Smooth muscle cell (in vitro differentiated cells): ENCODE results near the gene STKLD1. TPM values are rescaled to one million over a fixed set of nuclear protein-coding genes. Genes with fewer than 3 reads are reported as not detected.

Experiments used
- DNase-seq: peaks from one replicate; lab custom pipeline; 2025; ENCODE audit not compliant: unreplicated experiment; lab: John Stamatoyannopoulos, UW
- H2AFZ ChIP-seq: fragments of 200-600 bp; sonication (generic); 2 replicates; pipeline ENCODE4 v1.6.0; 2016; ENCODE audit warnings: antibody characterized with exemption, low read depth, mild to moderate bottlenecking
- H3F3A ChIP-seq: fragments of 200-600 bp; sonication (generic); 2 replicates; pipeline ENCODE4 v1.6.0; 2017; ENCODE audit warnings: antibody characterized with exemption, low read depth
- H3K27ac ChIP-seq: fragments of 200-600 bp; sonication (generic); 2 replicates; pipeline ENCODE4 v1.5.1; 2016; ENCODE audit warnings: low read depth, mild to moderate bottlenecking
- H3K27me3 ChIP-seq: fragments of 200-600 bp; sonication (generic); 2 replicates; pipeline ENCODE4 v1.6.1; 2016; ENCODE audit warnings: low read depth, mild to moderate bottlenecking
- H3K36me3 ChIP-seq: fragments of 200-600 bp; sonication (generic); 2 replicates; pipeline ENCODE4 v1.5.1; 2016; ENCODE audit warnings: low read depth
- H3K4me1 ChIP-seq: fragments of 200-600 bp; sonication (generic); 2 replicates; pipeline ENCODE4 v1.5.1; 2016; ENCODE audit warnings: low read depth
- H3K4me2 ChIP-seq: fragments of 200-600 bp; sonication (generic); 2 replicates; pipeline ENCODE4 v1.6.0; 2016; ENCODE audit warnings: mild to moderate bottlenecking
- H3K4me3 ChIP-seq: fragments of 200-600 bp; sonication (generic); 2 replicates; pipeline ENCODE4 v1.5.1; 2016; ENCODE audit warnings: mild to moderate bottlenecking
- H3K79me2 ChIP-seq: fragments of 200-600 bp; sonication (generic); 2 replicates; pipeline ENCODE4 v1.6.0; 2016; ENCODE audit warnings: low read depth, mild to moderate bottlenecking
- H3K9ac ChIP-seq: fragments of 200-600 bp; sonication (generic); 2 replicates; pipeline ENCODE4 v1.6.0; 2016; ENCODE audit warnings: low read depth
- H3K9me3 ChIP-seq: fragments of 200-600 bp; sonication (generic); replicated peaks from 2 replicates; pipeline ENCODE4 v1.5.1; 2016; ENCODE audit warnings: low read depth
- H4K20me1 ChIP-seq: fragments of 200-600 bp; sonication (generic); 2 replicates; pipeline ENCODE4 v1.6.0; 2016; ENCODE audit warnings: low read depth
- CTCF ChIP-seq: fragments of 200-600 bp; sonication (generic); IDR thresholded peaks from 2 replicates; pipeline ENCODE4 v1.5.1; 2017; ENCODE audit warnings: borderline replicate concordance, mild to moderate bottlenecking, antibody characterized with exemption; ENCODE audit not compliant: insufficient read depth, poor library complexity, severe bottlenecking
- whole genome bisulfite sequencing: methylation state at CpG from one replicate; pipeline ENCODE4 v1.1.7; 2016; ENCODE audit warnings: low lambda C conversion rate; 5-methylcytosine and 5-hydroxymethylcytosine counted together
- polyA plus RNA-seq: library from polyadenylated mRNA; unstranded; fragments of >200 nt; fragmentation: Nextera tagmentation; extraction: Ambion mirVana; gene quantifications from 2 replicates; pipeline ENCODE4 v1.2.1, GENCODE V29; 2016
- total RNA-seq: library from RNA; depleted of rRNA; stranded (reverse); fragments of >200 nt; gene quantifications from 2 replicates; pipeline ENCODE4 v1.2.3, GENCODE V29; 2014

STKLD1 gene
- total and polyA plus RNA-seq, 2 experiments from 2014 or later = 0.90 to 2.7 TPM

- Histone ChIP-seq H3K27ac (no peak overlapping the region), H3K4me1 (peaks cover 2% of the 10 kb centered on the region), H2AFZ (no peak overlapping the region), H3K9ac (no peak overlapping the region), H3K79me2 (no peaks in the 10 kb centered on the region), H3K4me2 (peak overlapping the region; percentile 74), H3K9me3 (no peaks in the 10 kb centered on the region), H3K36me3 (no peaks in the 10 kb centered on the region), H4K20me1 (no peaks in the 10 kb centered on the region), H3K27me3 (peaks cover 11% of the 10 kb centered on the region), H3K4me3 (peak overlapping the region; percentile 41), H3F3A (no peaks in the 10 kb centered on the region)
- DNase-seq = no peak
- no peak for TF ChIP-seq CTCF
- WGBS = 55% methylated on average over 10 of the region's 10 CpGs
Measured at GRCh38 chr9:133427658-133428348, 51.6 kb downstream of the STKLD1 start.

GRCh38 chr9:133428617-133429101 is 52.5 kb downstream of the STKLD1 start:
- no peaks in the 10 kb centered on the region for H3K79me2 ChIP-seq
- H3K4me2 ChIP-seq = peak overlapping the region; percentile 74
- H3K9ac ChIP-seq = no peak overlapping the region
- H3F3A ChIP-seq = no peaks in the 10 kb centered on the region
- WGBS = 0% methylated on average over 1 of the region's 57 CpGs
- H3K4me1 ChIP-seq = peaks cover 2% of the 10 kb centered on the region
- no peak overlapping the region for H3K27ac ChIP-seq
- H2AFZ ChIP-seq = no peak overlapping the region
- no peaks in the 10 kb centered on the region for H3K9me3 ChIP-seq
- TF ChIP-seq CTCF = no peak
- H3K27me3 ChIP-seq = peaks cover 11% of the 10 kb centered on the region
- no peaks in the 10 kb centered on the region for H4K20me1 ChIP-seq
- no peaks in the 10 kb centered on the region for H3K36me3 ChIP-seq
- peak overlapping the region; percentile 41 for H3K4me3 ChIP-seq
- DNase-seq = no peak

DNA sequence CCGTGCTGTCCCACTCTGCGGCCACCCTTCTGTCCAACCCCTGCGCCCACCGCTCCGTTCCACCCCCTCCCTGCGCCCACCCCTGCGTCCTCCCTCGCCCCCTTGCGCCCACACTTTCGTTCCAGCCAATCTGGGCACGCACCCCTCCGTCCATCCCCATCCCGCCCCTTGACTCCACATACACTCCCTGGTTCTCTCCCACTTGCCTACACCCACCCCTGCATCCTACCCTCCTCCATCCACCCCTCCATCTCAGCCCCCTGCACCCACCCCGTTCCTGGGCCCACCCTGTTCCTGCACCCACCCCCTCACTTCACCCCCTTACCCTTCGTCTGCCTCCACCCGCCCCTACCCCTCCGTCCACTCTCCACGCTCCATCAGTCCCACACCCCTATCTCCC is 53.0 kb downstream of the STKLD1 start:
- Histone ChIP-seq H3F3A (no peaks in the 10 kb centered on the region), H3K9ac (no peak overlapping the region), H3K4me2 (peak overlapping the region; percentile 57), H3K27ac (no peak overlapping the region), H4K20me1 (no peaks in the 10 kb centered on the region), H3K79me2 (no peaks in the 10 kb centered on the region), H3K9me3 (no peaks in the 10 kb centered on the region), H3K27me3 (peaks cover 11% of the 10 kb centered on the region), H3K4me3 (peak overlapping the region; percentile 41), H3K36me3 (no peaks in the 10 kb centered on the region), H2AFZ (no peak overlapping the region), H3K4me1 (peaks cover 2% of the 10 kb centered on the region)
- WGBS = 6% methylated on average over 2 of the region's 18 CpGs
- no peak for DNase-seq
- no peak for TF ChIP-seq CTCF
